Activated CD8-positive, alpha-beta memory T cell treated with anti-CD3 and anti-CD28 coated beads, Interleukin-2, amount 50 U/mL, for 48 hours (primary cell): ENCODE data around the gene CIAO2B.
A peak's percentile ranks its signal among the peaks of the same experiment; 100 is the strongest.
"Not testable (repeated sequence)": the region's sequence is repeated elsewhere in the genome, so short reads cannot be mapped to it uniquely, and the experiment has no call there.

ENCODE experiments used
- DNase-seq: peaks from one replicate; pipeline ENCODE4 v3.0.0-alpha.2; 2020

Gene CIAO2B

DNA sequence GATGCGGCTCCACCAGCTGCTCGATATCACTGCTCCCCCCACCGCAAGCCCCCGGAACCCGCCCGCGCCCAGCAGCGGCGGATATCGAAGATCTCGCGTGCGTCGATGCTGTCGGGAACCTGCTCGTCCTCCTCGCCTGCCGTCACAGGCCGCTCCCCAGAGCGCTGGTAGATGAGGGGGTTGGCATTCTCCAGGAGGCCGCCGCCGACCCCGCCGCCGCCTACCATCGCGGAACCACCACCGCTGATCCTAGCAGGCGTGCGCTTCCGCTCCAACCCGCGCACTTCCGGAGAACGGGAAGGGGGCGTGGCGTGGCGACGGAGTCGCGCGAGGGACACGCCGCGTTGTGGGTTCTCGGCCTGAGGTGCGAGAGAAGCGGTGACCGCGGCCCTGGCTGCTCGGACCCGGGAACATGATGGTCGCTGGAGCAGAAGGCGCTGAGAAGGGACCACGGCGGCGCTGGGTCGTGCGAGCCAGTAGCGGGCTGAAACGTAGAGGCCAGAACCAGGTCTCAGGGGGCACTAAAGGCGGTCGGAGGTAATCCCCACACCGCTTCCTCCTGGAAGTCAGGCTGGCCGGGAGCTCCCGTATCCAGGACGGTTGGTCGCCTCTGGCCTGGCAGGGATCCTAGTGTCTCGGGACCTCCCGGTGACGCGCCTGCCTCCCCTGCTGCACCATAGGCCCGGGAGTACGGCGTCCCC is at the start of gene CIAO2B:
CIAO2B (minus strand) TSS at position 265 of the 701 bp plus-strand sequence; CDS start at position 227, 38 bp downstream.
- peak; percentile 97 for DNase-seq

- no peak for DNase-seq
These were observed 48.8 kb upstream of the CIAO2B start for GRCh38 chr16:66983033-66983432.

GRCh38 chr16:66979011-66979717 is 45.0 kb upstream of the CIAO2B start:
- DNase-seq: no peak

DNA sequence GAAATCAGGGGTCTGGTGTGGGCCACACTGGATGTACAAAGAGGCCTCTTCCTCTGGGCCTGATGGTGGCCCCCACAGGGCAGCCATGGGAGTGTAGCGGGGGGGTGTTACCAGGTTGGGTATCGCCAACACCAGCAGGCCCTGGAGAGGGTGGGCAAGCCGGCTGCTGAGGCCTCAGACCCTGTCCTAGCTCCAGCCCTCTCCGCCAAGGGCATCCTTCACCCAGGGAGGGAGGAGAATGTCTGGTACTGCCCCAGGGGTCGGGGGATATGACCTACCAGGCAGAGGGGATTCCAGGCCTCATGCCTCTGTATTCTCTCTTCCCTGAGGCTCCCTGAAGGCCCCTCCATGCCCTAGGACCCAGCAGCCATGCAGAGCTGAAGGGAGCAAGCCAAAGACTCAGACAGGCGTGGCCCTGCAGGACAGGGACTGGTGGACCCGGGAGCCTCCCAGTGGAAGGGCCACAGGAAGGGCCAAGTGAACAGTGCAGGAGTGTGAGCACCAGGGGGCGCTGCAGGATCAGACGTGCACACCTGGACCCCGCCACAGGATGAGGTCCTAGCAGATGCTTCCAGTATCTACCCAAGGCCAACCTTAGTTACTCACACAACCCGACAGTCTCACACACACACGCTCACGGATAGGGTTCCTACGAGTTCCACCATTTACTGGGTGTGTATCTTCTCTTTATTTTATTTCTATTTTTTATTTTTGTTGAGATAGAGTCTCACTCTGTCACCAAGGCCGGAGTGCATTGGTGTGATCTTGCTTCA is 43.3 kb upstream of the CIAO2B start:
- DNase-seq: peak; percentile 99

GRCh38 chr16:66976746-66977145 is 42.5 kb upstream of the CIAO2B start:
- no peak for DNase-seq

- no peak for DNase-seq
These were observed 41.2 kb upstream of the CIAO2B start for GRCh38 chr16:66975302-66975893.

GRCh38 chr16:66974932-66975246 is 40.7 kb upstream of the CIAO2B start:
- DNase-seq: peak; percentile 78

- not testable (repeated sequence) for DNase-seq
These were observed 40.1 kb upstream of the CIAO2B start for GRCh38 chr16:66974156-66974931.

DNA sequence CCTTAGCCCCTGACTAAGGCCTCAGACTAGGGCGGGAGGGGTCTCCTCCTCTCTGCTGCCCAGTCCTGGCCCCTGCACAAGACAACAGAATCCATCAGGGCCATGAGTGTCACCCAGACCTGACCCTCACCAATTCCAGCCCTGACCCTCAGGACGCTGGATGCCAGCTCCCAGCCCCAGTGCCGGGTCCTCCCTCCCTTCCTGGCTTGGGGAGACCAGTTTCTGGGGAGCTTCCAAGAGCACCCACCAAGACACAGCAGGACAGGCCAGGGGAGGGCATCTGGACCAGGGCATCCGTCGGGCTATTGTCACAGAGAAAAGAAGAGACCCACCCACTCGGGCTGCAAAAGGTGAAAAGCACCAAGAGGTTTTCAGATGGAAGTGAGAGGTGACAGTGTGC is 39.5 kb upstream of the CIAO2B start:
- no peak for DNase-seq

- DNase-seq: no peak
These were observed 38.8 kb upstream of the CIAO2B start for GRCh38 chr16:66972983-66973382.

DNA sequence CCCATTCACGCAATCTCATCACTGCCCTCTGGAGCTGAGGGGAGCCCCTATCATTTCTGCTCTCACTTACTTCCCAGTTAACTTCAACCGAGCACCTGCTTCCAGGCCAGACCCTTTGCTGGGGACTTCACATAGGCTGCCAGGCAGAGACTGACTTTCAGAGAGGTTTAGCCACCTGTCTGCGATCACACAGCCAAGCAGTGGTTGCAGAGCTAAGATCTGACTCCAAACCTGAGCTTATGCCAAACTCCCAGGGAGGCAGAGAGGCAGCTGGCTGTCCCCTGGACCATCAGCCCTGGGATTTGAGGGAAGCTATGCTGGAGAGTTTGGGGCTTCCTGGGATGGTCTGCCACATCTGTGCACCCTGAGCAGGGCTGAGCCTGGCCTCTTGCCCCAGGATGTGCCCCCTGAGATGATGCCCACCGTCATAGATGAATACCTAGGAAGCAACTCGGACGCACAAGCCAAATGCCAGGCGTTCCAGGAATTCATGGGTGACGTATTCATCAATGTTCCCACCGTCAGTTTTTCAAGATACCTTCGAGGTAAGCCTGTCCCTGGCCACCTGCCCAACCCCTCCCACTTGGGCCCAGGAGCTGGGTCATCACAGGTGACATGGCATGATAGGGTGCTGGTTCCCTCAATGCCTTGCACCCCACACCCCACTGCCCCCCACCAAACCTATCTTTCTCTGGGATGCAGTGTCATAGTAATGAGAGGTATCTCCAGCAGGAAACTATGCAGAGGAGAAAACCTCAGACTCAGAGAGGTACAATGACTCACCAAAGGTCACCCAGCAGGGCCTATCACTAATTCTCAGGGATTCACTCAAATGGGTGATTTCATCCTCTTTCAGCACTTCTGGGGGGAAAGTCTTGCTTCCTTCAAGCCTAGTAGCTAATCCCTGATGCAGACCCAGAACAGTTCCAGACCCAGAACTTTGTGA is 36.8 kb upstream of the CIAO2B start:
- DNase-seq: no peak

GRCh38 chr16:66968847-66969246 is 34.6 kb upstream of the CIAO2B start:
- no peak for DNase-seq

DNA sequence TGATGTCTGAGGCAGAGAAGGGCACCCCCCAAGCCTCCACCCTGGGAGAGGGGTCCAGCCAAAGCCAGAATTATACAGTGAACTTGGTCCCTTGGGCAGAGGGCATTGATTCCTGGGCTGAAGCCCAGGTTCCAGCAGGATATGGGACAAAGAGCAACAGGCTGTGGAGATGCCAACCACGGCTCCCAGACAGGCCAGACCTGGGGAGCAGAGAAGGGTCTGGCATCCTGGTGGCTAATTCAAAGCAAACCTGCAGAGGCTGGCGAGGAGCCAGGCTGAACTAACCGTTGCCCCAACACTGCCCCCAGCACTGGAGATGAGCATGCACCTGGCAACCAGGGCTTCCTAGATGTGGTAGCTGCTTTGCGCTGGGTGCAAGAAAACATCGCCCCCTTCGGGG is 29.8 kb upstream of the CIAO2B start:
- no peak for DNase-seq

DNA sequence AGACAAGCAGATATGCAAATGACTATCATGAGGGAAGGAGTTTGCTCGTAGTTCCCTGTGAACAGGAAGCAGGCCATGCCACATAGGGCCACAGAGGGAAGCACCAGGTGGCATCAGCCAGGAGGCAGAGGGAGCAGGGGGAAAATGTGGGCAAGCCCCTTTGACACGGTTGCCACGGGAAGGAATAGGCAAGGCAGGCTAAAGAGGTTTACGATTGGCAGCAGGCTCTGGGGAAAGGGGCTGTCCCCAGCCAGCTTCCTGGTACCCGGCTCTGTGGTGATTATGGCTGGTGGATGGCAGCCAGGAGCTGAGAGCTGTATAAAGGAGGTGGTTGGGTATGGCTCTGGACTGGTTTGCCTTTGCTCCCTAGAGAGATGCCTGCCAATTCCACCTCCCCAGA is 27.7 kb upstream of the CIAO2B start:
- no peak for DNase-seq

GRCh38 chr16:66961065-66961744 is 27.0 kb upstream of the CIAO2B start, which contains the start of gene CES3:
TSS of gene CES3 (plus strand) at chr16:66961266. CDS start at chr16:66961308, 42 bp downstream.
- peak; percentile 84 for DNase-seq

DNA sequence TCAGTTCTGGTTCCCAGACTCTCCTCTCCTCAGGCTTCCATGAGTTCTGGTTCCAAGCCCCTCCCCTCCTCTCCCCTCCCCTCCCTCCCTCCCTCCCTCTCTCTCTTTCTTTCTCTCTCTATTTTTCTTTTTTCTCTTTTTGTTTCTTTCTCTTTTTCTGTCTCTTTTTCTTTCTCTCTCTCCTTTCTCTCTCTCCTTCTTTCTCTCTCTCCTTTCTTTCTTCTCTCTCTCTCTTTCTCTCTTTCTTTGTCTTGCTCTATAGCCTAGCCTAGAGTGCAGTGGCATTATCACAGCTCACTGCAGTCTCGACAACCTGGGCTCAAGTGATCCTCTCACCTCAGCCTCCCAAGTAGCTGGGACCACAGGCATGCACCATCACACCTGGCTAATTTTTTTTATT is 26.1 kb upstream of the CIAO2B start:
- no peak for DNase-seq

- no peak for DNase-seq
These were observed 25.5 kb upstream of the CIAO2B start for GRCh38 chr16:66959704-66960161.

GRCh38 chr16:66958857-66959703 is 24.9 kb upstream of the CIAO2B start:
- DNase-seq: no peak

GRCh38 chr16:66956154-66956457 is 21.9 kb upstream of the CIAO2B start:
- DNase-seq: not testable (repeated sequence)
